AML-193 (cell line): ENCODE results near the gene ARHGAP44.
"Not testable (repeated sequence)": the region's sequence is repeated elsewhere in the genome, so short reads cannot be mapped to it uniquely, and the experiment has no call there.

ENCODE experiments used
- DNase-seq, 2 experiments: peaks; one replicate each; lab custom pipeline; 2025; lab: John Stamatoyannopoulos, UW

The ARHGAP44 gene

GRCh38 chr17:12821376-12821940 is 32.2 kb downstream of the ARHGAP44 start:
- no peak for DNase-seq

- no peak for DNase-seq
Measured at GRCh38 chr17:12826431-12826830, 37.1 kb downstream of the ARHGAP44 start.

- DNase-seq = no peak
Measured at GRCh38 chr17:12830777-12831247, 41.5 kb downstream of the ARHGAP44 start.

- DNase-seq = no peak
Measured at GRCh38 chr17:12831839-12832238, 42.5 kb downstream of the ARHGAP44 start.

- no peak for DNase-seq
Measured at GRCh38 chr17:12839042-12839441, 49.7 kb downstream of the ARHGAP44 start.

GRCh38 chr17:12842936-12843335 is 53.6 kb downstream of the ARHGAP44 start:
- DNase-seq = no peak

- DNase-seq = no peak
Measured at GRCh38 chr17:12850996-12851395, 61.7 kb downstream of the ARHGAP44 start.

GRCh38 chr17:12851901-12852435 is 62.7 kb downstream of the ARHGAP44 start:
- no peak for DNase-seq

- no peak for DNase-seq
Measured at GRCh38 chr17:12853921-12854320, 64.6 kb downstream of the ARHGAP44 start.

- DNase-seq = no peak
Measured at GRCh38 chr17:12856416-12856815, 67.1 kb downstream of the ARHGAP44 start.

- DNase-seq = no peak
Measured at GRCh38 chr17:12857592-12857991, 68.3 kb downstream of the ARHGAP44 start.

GRCh38 chr17:12859520-12859919 is 70.2 kb downstream of the ARHGAP44 start:
- no peak for DNase-seq

- DNase-seq = no peak
Measured at GRCh38 chr17:12865769-12866168, 76.5 kb downstream of the ARHGAP44 start.

GRCh38 chr17:12866244-12866643 is 76.9 kb downstream of the ARHGAP44 start:
- no peak for DNase-seq

GRCh38 chr17:12867726-12868125 is 78.4 kb downstream of the ARHGAP44 start:
- DNase-seq = no peak

GRCh38 chr17:12873415-12874125 is 84.3 kb downstream of the ARHGAP44 start:
- not testable (repeated sequence) for DNase-seq

- DNase-seq = no peak
Measured at GRCh38 chr17:12877953-12878669, 88.8 kb downstream of the ARHGAP44 start.

- not testable (repeated sequence) for DNase-seq
Measured at GRCh38 chr17:12879096-12879495, 89.8 kb downstream of the ARHGAP44 start.

- DNase-seq = no peak
Measured at GRCh38 chr17:12883472-12883871, 94.2 kb downstream of the ARHGAP44 start.

GRCh38 chr17:12887088-12887487 is 97.8 kb downstream of the ARHGAP44 start:
- no peak for DNase-seq

GRCh38 chr17:12896180-12896785 is 107.0 kb downstream of the ARHGAP44 start:
- no peak for DNase-seq

- no peak for DNase-seq
Measured at GRCh38 chr17:12898110-12898509, 108.8 kb downstream of the ARHGAP44 start.
